VCaP (cell line): ENCODE measurements around the gene ST8SIA4.

Experiments used
- H3K27ac ChIP-seq: fragments of 450-650 bp; 2 replicates; pipeline ENCODE4 v1.5.1; 2017
- CTCF ChIP-seq: fragments of 450-650 bp; conservative IDR thresholded peaks from 2 replicates; pipeline ENCODE4 v1.5.1; 2017; ENCODE audit warnings: mild to moderate bottlenecking, moderate library complexity

The ST8SIA4 gene

GRCh38 chr5:100828071-100828897, 74.8 kb downstream of the ST8SIA4 start:
- no peak overlapping the region for H3K27ac ChIP-seq

GRCh38 chr5:100827481-100827889, 75.6 kb downstream of the ST8SIA4 start:
- no peak for TF ChIP-seq CTCF

More at GRCh38 chr5:100828071-100828897, 74.8 kb downstream of the ST8SIA4 start:
- no peak for TF ChIP-seq CTCF

GRCh38 chr5:100826133-100826532, 76.9 kb downstream of the ST8SIA4 start:
- no peak for TF ChIP-seq CTCF
- no peak overlapping the region for H3K27ac ChIP-seq

More at GRCh38 chr5:100827481-100827889, 75.6 kb downstream of the ST8SIA4 start:
- no peak overlapping the region for H3K27ac ChIP-seq

- no peak for TF ChIP-seq CTCF
- no peak overlapping the region for H3K27ac ChIP-seq
Observed at GRCh38 chr5:100824635-100825034, 78.4 kb downstream of the ST8SIA4 start.

- H3K27ac ChIP-seq = no peak overlapping the region
- TF ChIP-seq CTCF = no peak
Observed at GRCh38 chr5:100823812-100824211, 79.3 kb downstream of the ST8SIA4 start.

GRCh38 chr5:100821751-100822150, 81.3 kb downstream of the ST8SIA4 start:
- H3K27ac ChIP-seq = no peak overlapping the region
- TF ChIP-seq CTCF = no peak

GRCh38 chr5:100818340-100818739, 84.7 kb downstream of the ST8SIA4 start:
- no peak for TF ChIP-seq CTCF
- no peak overlapping the region for H3K27ac ChIP-seq
